ENCODE measurements around the gene CETP. TPM values are rescaled to one million over a fixed set of nuclear protein-coding genes. Genes with fewer than 3 reads are reported as not detected.

The CETP gene
- total and polyA plus RNA-seq, 2 of the 13 experiments (the other 11 are each of a cell fraction or from before 2014, with no cell fraction given): 0.31 to 9.8 TPM

- TF ChIP-seq KIAA2018 (CRISPR knock-in tag; IDR thresholded peaks at IDR 0.05; ENCODE audit: borderline replicate concordance): no peak
- 0 out of 2 replicates have a peak, but pooled peaks have one; percentile 50 for TF ChIP-seq BCL3 (CRISPR knock-in tag; IDR thresholded peaks at IDR 0.05)
- peak; percentile 16; the same call in 1 of the 2 replicates for TF ChIP-seq ZSCAN25 (CRISPR knock-in tag; IDR thresholded peaks at IDR 0.05)
- 0 out of 2 replicates have a peak, but pooled peaks have one; percentile 45 for TF ChIP-seq ZNF607 (CRISPR knock-in tag; IDR thresholded peaks at IDR 0.05; ENCODE audit: borderline replicate concordance)
- TF ChIP-seq ZNF44 (CRISPR knock-in tag; IDR thresholded peaks at IDR 0.05): 0 out of 2 replicates have a peak, but pooled peaks have one; percentile 65
- TF ChIP-seq HOXA3 (CRISPR knock-in tag; IDR thresholded peaks at IDR 0.05): peak; percentile 61; the same call in 1 of the 2 replicates
- peak; percentile 64; the same call in 1 of the 2 replicates for TF ChIP-seq EED (CRISPR knock-in tag; IDR thresholded peaks at IDR 0.05)
- no peak for TF ChIP-seq EEA1 (CRISPR knock-in tag; IDR thresholded peaks at IDR 0.05; ENCODE audit: borderline replicate concordance)
- no peak for TF ChIP-seq ZUFSP (CRISPR knock-in tag; IDR thresholded peaks at IDR 0.05; ENCODE audit: borderline replicate concordance)
- no peak; the same call in 1 of the 2 replicates for TF ChIP-seq ZBTB26 (CRISPR knock-in tag; IDR thresholded peaks at IDR 0.05; ENCODE audit: borderline replicate concordance)
- 0 out of 2 replicates have a peak, but pooled peaks have one; percentile 13 for TF ChIP-seq ZNF124 (CRISPR knock-in tag; IDR thresholded peaks at IDR 0.05)
- no peak for TF ChIP-seq ZSCAN12 (CRISPR knock-in tag; IDR thresholded peaks at IDR 0.05)
- TF ChIP-seq HIVEP1 (CRISPR knock-in tag; IDR thresholded peaks at IDR 0.05): 0 out of 2 replicates have a peak, but pooled peaks have one; percentile 60
- TF ChIP-seq CEBPG (CRISPR knock-in tag; IDR thresholded peaks at IDR 0.05): peak; percentile 82
- TF ChIP-seq ZNF317 (CRISPR knock-in tag; IDR thresholded peaks at IDR 0.05): peak; percentile 38; the same call in 1 of the 2 replicates
- peak; percentile 84; the same call in 1 of the 2 replicates for TF ChIP-seq POLR2AphosphoS2 (IDR thresholded peaks at IDR 0.05; ENCODE audit: low read depth, low read length)
Observed at GRCh38 chr16:56932721-56933619, 28.8 kb upstream of the CETP start (continued).
